KBM-7 (cell line): ENCODE measurements around the gene ZNF70.

Experiments used
- DNase-seq: peaks from one replicate; pipeline ENCODE4 v3.0.0-alpha.2; 2015
- in situ Hi-C: fragments of 300-500 bp; cut with MboI; formaldehyde crosslinking; loops from 2 replicates; pipeline ENCODE4 v1.14.3; 2020; ENCODE audit warnings: low sequenced_read_pairs, low pct_unique_long_range_greater_than_20kb, mixed read lengths

Gene ZNF70

DNA sequence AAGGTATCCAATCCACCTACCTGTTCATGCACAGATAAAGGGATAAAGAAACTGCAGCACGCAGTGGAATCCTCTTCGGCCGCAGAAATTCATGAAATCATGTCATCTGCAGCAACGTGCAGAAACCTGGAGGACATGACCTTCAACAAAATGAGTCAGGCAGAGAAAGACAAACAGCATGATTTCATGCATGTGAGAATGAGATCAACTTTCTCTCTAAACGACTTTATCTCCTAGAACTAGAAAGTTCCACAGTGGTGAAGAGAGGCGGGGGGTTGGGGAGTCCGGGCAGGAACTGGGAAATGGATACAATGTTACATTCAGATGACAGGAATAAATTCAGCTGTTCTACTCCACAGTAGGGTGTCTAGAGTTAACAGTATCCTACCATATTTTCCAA, 50.2 kb downstream of the ZNF70 start:
- no peak for DNase-seq
- in situ Hi-C loops, result loop anchor here (25.0 kb wide), 1 partner anchor 112 kb away; no protein-coding TSS in a partner anchor

GRCh38 chr22:23698673-23699235, 52.2 kb downstream of the ZNF70 start:
- in situ Hi-C loops, result no loop called here
- DNase-seq, result no peak

DNA sequence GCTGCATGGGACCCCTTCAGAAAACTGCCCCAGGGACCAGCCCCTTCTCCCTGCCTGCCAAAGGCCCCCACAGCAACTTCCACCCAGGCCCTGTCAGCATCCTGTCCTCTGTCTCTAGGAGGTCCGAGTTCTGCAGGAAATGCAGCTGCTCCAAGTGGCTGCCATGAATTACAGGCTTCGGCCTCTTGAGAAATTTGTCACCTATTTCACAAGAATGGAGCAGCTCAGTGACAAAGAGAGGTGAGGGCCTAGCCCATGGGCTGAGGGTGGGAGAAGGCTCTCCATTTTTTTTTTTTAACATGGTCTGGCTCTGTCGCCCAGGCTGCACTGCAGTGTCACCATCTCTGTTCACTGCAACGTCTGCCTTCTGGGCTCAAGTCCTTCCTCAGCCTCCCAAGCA, 52.8 kb downstream of the ZNF70 start:
- DNase-seq, result no peak
- in situ Hi-C loops, result no loop called here

DNA sequence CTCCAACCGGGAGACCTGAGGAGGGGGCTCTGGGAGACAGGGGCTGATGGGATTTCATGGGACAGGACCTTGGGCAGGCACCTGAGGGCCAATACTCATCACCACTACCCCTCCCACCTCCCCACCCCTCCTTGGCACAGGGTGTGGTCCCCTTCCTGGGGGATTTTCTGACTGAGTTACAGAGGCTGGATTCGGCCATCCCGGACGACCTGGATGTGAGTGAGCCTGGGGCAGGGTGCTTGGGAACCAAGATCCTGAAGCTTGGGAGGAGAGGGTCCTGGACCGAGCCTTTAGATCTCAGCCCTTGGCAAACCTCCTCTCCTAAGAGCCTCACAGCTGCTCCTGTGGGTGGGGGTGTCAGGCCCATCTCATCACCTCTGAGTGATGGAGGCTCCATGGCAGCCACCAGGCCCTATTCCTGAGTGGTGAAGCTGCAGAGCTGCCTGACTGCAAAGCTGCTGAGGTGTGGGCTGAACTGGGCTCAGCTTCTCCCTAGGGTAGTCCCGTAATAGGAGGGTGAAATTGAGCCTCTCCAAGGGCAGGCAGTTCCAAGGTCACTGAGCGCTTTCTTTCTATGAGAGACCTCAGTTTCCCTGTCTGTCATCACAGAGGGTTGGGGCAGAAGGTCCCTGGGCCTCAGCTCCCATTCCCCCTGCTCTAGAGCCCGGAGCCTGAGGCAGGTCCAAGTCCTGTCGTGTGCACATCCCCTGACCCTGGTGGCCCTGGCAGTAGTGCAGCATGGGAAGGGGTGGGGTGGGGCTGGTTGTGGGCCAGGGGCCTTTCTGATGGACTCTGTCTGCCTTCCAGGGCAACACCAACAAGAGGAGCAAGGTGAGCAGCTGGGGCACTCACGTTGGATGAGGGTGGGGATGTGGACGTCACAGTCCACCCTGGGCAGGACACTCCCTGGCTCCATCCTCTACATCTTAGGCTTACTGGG, 53.6 kb downstream of the ZNF70 start:
- DNase-seq, result no peak
- in situ Hi-C loops, result no loop called here

GRCh38 chr22:23696326-23696851, 54.5 kb downstream of the ZNF70 start:
- DNase-seq, result peak; percentile 73

GRCh38 chr22:23695571-23696325, 55.2 kb downstream of the ZNF70 start:
- DNase-seq, result no peak
- in situ Hi-C loops, result no loop called here

More at GRCh38 chr22:23696326-23696851, 54.5 kb downstream of the ZNF70 start:
- in situ Hi-C loops, result no loop called here

DNA sequence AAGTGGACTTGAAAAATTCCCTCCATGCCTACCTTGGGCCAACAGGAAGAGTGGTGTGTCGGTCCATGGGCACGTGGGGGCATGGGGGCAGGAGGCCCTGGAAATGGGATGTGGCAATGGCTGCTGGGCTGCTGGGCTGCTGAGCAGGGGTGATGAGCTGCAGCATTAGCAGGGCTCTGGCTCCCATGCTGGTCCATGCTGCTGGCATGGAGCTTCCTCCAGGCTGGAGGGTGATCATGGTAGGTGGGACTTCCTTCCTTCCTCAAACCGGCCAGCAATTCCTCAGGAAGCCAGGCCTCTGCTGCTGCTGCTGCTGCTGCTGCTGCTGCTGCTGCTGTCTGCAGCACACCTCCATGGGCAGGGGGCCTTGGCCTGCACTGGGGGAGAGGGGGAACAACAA, 55.8 kb downstream of the ZNF70 start:
- in situ Hi-C loops, result no loop called here

DNA sequence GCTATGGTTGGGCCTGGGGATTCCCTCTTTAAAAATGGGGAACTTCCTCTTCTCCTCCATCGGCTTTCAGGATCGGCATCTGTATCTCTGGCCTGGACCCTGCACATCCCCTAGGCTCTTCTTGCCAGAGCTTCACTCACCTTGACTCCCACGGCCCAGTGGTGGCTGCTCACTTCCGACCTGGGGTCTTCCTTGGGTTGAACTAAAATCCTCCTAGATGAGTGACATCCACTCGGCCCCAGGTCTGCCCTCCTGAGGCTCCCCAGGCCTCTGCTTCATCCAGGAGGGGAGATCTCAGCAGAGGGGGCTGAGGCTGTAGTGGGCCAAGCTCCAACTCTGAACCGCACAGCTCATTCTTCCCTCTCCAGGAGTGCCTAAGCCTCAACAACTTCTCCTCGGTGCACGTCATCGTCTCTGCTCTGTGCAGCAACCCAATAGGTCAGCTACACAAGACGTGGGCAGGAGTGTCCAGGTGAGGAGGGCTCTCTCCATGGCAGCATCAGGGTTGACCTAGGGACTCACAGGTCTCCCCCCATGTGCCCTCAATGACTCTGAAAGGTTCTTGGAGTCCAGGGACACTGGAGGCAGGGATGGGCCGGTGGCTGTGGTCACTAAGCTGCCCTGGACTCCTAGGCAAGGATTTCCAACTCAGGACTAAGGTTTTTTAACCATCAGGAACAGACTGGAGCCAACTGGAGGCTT, 56.8 kb downstream of the ZNF70 start:
- DNase-seq, result no peak
- in situ Hi-C loops, result no loop called here

More for the DNA sequence above, 55.8 kb downstream of the ZNF70 start:
- no peak for DNase-seq

DNA sequence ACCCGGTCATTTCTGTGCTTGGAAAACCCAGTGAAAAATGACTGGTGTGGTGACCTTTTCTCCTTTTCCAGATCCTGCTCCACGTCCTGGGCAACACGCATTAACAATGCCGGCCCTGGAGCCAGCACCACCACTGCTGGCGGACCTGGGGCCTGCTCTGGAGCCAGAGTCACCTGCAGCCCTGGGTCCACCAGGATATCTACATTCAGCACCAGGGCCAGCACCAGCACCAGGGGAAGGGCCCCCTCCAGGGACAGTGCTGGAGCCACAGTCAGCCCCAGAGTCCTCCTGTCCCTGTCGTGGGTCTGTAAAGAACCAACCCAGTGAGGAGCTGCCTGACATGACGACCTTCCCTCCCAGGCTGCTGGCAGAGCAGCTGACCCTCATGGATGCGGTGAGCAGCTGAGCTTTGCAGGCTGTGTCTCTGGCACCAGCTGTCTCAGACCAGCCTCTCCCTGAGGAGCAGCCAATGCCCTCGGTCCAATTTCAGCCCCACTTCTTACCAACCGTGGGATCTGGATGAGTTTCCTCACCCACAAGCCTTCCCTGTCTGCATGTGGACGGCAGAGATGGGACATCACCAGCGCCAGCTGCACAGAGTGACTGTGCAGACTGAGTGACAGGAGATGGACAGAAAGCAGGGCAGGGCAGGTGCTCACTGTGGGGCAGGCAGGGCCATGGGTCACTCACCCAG, 58.2 kb downstream of the ZNF70 start:
- in situ Hi-C loops, result no loop called here
- DNase-seq, result no peak

GRCh38 chr22:23691748-23692423, 59.0 kb downstream of the ZNF70 start:
- in situ Hi-C loops, result no loop called here
- no peak for DNase-seq

DNA sequence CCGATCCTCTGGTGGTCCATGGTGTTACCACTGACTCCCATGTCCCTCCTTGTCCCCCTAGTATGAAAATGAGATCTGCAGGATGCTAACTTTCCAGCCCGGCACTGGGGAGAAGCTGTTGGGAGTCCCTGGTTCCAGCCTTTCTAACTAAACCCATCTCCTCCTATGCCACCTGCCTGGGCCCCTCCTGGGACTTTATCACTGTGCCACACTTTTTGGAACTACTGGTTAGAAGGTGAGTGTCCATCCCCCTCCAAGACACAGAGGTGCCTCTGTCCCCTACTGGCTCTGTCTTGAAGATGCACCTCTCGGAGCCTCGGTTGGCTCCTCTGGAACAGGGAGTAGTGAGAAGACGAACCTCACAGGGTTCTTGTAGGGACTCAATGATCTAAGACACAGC, 60.2 kb downstream of the ZNF70 start, which contains the start of gene RGL4:
Gene RGL4 (plus strand): TSS at position 301 of the 400 bp plus-strand sequence. CDS start 1,018 bp downstream, outside the sequence.
- DNase-seq, result no peak
- in situ Hi-C loops, result no loop called here

DNA sequence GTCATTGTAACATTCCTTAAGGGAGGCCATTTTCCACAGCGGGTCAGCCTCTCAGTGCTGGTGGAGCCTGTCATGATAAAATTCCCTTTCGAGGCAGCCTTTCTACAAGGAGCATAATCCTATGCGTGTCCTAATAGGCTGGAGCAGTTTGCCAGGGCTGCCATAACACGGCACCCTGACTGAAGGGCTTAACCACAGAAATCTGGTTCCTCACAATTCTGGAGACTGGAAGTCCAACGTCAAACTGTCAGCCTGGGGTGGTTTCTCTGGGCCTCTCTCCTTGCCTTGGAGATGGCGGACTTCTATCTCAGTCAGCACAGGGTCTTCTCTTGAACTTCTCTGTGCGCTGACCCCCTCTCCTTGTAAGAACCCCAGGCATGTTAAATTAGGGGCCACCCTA, 61.5 kb downstream of the ZNF70 start:
- no peak for DNase-seq
- in situ Hi-C loops, result no loop called here
